WTC11 (cell line): ENCODE measurements around the gene SOCS7. TPM values are rescaled to one million over a fixed set of nuclear protein-coding genes. Genes with fewer than 3 reads are reported as not detected.
A peak's percentile ranks its signal among the peaks of the same experiment; 100 is the strongest.

Experiments
- ELF4 ChIP-seq: sonication (generic); formaldehyde crosslinking; IDR thresholded peaks from 2 replicates; pipeline ENCODE4 v1.8.1; 2022; ENCODE audit warnings: low read depth, mild to moderate bottlenecking, moderate library complexity, missing genetic modification reagents
- ETV6 ChIP-seq: sonication (generic); formaldehyde crosslinking; IDR thresholded peaks from 2 replicates; pipeline ENCODE4 v1.8.1; 2022; ENCODE audit warnings: mild to moderate bottlenecking, missing genetic modification reagents
- FOXK1 ChIP-seq: sonication (generic); formaldehyde crosslinking; IDR thresholded peaks from 2 replicates; pipeline ENCODE4 v1.8.0; 2022; ENCODE audit warnings: mild to moderate bottlenecking, moderate library complexity, missing genetic modification reagents
- FOXP1 ChIP-seq: sonication (generic); formaldehyde crosslinking; IDR thresholded peaks from 2 replicates; pipeline ENCODE4 v1.8.0; 2022; ENCODE audit warnings: missing genetic modification reagents, mild to moderate bottlenecking, moderate library complexity, borderline replicate concordance
- GABPB1 ChIP-seq: sonication (generic); formaldehyde crosslinking; IDR thresholded peaks from 2 replicates; pipeline ENCODE4 v1.8.1; 2023; ENCODE audit warnings: mild to moderate bottlenecking, missing genetic modification reagents
- GRHL2 ChIP-seq: fragments of 250-450 bp; sonication (Bioruptor Pico); IDR thresholded peaks from 2 replicates; pipeline ENCODE4 v1.8.0; 2022; ENCODE audit warnings: mild to moderate bottlenecking, moderate library complexity; ENCODE audit not compliant: insufficient replicate concordance, severe bottlenecking
- HMGA2 ChIP-seq: fragments of 250-450 bp; sonication (Bioruptor Pico); IDR thresholded peaks from 2 replicates; pipeline ENCODE4 v1.4.0; 2021; ENCODE audit warnings: mild to moderate bottlenecking, moderate library complexity
- JAZF1 ChIP-seq: fragments of 250-450 bp; sonication (Bioruptor Pico); IDR thresholded peaks from 2 replicates; pipeline ENCODE4 v1.9.0; 2021; ENCODE audit warnings: moderate library complexity, mild to moderate bottlenecking, inconsistent platforms
- MXD4 ChIP-seq: fragments of 250-450 bp; sonication (Bioruptor Pico); IDR thresholded peaks from 2 replicates; pipeline ENCODE4 v1.8.0; 2021; ENCODE audit warnings: mild to moderate bottlenecking, moderate library complexity, borderline replicate concordance
- NFATC4 ChIP-seq: fragments of 250-450 bp; sonication (Bioruptor Pico); IDR thresholded peaks from 2 replicates; pipeline ENCODE4 v1.9.0; 2021; ENCODE audit warnings: mild to moderate bottlenecking
- NFE2L1 ChIP-seq: sonication (generic); formaldehyde crosslinking; IDR thresholded peaks from 2 replicates; pipeline ENCODE4 v1.8.1; 2023; ENCODE audit warnings: missing genetic modification reagents
- RELA ChIP-seq: sonication (generic); formaldehyde crosslinking; IDR thresholded peaks from 2 replicates; pipeline ENCODE4 v1.8.1; 2022; ENCODE audit warnings: missing genetic modification reagents, mild to moderate bottlenecking, borderline replicate concordance
- SOX15 ChIP-seq: fragments of 250-450 bp; sonication (Bioruptor Pico); IDR thresholded peaks from 2 replicates; pipeline ENCODE4 v1.9.0; 2021; ENCODE audit warnings: mild to moderate bottlenecking
- SP1 ChIP-seq: sonication (generic); formaldehyde crosslinking; conservative IDR thresholded peaks from 2 replicates; pipeline ENCODE4 v1.8.1; 2022; ENCODE audit warnings: missing genetic modification reagents
- TCF7 ChIP-seq: sonication (generic); formaldehyde crosslinking; IDR thresholded peaks from 2 replicates; pipeline ENCODE4 v1.8.0; 2022; ENCODE audit warnings: mild to moderate bottlenecking, low read depth, missing genetic modification reagents, moderate library complexity
- TEAD1 ChIP-seq: sonication (generic); formaldehyde crosslinking; IDR thresholded peaks from 2 replicates; pipeline ENCODE4 v1.8.0; 2022; ENCODE audit warnings: mild to moderate bottlenecking, missing genetic modification reagents
- TP53 ChIP-seq: sonication (generic); formaldehyde crosslinking; IDR thresholded peaks from 2 replicates; pipeline ENCODE4 v1.8.1; 2023; ENCODE audit warnings: mild to moderate bottlenecking, missing genetic modification reagents
- ZNF121 ChIP-seq: sonication (generic); formaldehyde crosslinking; IDR thresholded peaks from 2 replicates; pipeline ENCODE4 v1.8.0; 2023; ENCODE audit warnings: missing genetic modification reagents
- ZNF263 ChIP-seq: sonication (generic); formaldehyde crosslinking; IDR thresholded peaks from 2 replicates; pipeline ENCODE4 v1.8.1; 2022; ENCODE audit warnings: low read depth, mild to moderate bottlenecking, moderate library complexity, missing genetic modification reagents
- ZNF317 ChIP-seq: sonication (generic); formaldehyde crosslinking; IDR thresholded peaks from 2 replicates; pipeline ENCODE4 v1.8.1; 2023; ENCODE audit warnings: low read depth, mild to moderate bottlenecking, moderate library complexity, missing genetic modification reagents, borderline replicate concordance
- ZNF423 ChIP-seq: fragments of 250-450 bp; sonication (Bioruptor Pico); IDR thresholded peaks from 2 replicates; pipeline ENCODE4 v2.1.2; 2022; ENCODE audit warnings: mild to moderate bottlenecking, moderate library complexity
- ZNF671 ChIP-seq: fragments of 250-450 bp; sonication (Bioruptor Pico); IDR thresholded peaks from 2 replicates; pipeline ENCODE4 v1.8.0; 2021; ENCODE audit warnings: mild to moderate bottlenecking
- total RNA-seq: library from RNA; stranded (reverse); gene quantifications from 3 replicates; pipeline ENCODE4 v1.2.3, GENCODE V29; 2021
- TF ChIP-seq, protein P1 (sequence below): sonication (generic); formaldehyde crosslinking; IDR thresholded peaks from 2 replicates; pipeline ENCODE4 v1.8.0; 2022; ENCODE audit warnings: mild to moderate bottlenecking, missing genetic modification reagents
- TF ChIP-seq, protein P2 (sequence below): sonication (generic); formaldehyde crosslinking; IDR thresholded peaks from 2 replicates; pipeline ENCODE4 v1.8.1; 2022; ENCODE audit warnings: mild to moderate bottlenecking, moderate library complexity, missing genetic modification reagents
- TF ChIP-seq, protein P3 (sequence below): sonication (generic); formaldehyde crosslinking; IDR thresholded peaks from 2 replicates; pipeline ENCODE4 v1.8.1; 2023; ENCODE audit warnings: mild to moderate bottlenecking, missing genetic modification reagents
- TF ChIP-seq, protein P4 (sequence below): fragments of 200-600 bp; IDR thresholded peaks from 2 replicates; pipeline ENCODE4 v1.8.0; 2022; ENCODE audit warnings: antibody characterized with exemption
- TF ChIP-seq, protein P5 (sequence below): sonication (generic); formaldehyde crosslinking; IDR thresholded peaks from 2 replicates; pipeline ENCODE4 v1.8.1; 2022; ENCODE audit warnings: low read depth, missing genetic modification reagents, borderline replicate concordance
- TF ChIP-seq, protein P6 (sequence below): sonication (generic); formaldehyde crosslinking; IDR thresholded peaks from 2 replicates; pipeline ENCODE4 v1.8.0; 2023; ENCODE audit warnings: missing genetic modification reagents
- TF ChIP-seq, protein P7 (sequence below): fragments of 250-450 bp; sonication (Bioruptor Pico); conservative IDR thresholded peaks from 2 replicates; pipeline ENCODE4 v1.9.0; 2021; ENCODE audit warnings: mild to moderate bottlenecking

SOCS7 gene
- total RNA-seq, 1 experiment from 2014 or later: 33.6 TPM

DNA sequence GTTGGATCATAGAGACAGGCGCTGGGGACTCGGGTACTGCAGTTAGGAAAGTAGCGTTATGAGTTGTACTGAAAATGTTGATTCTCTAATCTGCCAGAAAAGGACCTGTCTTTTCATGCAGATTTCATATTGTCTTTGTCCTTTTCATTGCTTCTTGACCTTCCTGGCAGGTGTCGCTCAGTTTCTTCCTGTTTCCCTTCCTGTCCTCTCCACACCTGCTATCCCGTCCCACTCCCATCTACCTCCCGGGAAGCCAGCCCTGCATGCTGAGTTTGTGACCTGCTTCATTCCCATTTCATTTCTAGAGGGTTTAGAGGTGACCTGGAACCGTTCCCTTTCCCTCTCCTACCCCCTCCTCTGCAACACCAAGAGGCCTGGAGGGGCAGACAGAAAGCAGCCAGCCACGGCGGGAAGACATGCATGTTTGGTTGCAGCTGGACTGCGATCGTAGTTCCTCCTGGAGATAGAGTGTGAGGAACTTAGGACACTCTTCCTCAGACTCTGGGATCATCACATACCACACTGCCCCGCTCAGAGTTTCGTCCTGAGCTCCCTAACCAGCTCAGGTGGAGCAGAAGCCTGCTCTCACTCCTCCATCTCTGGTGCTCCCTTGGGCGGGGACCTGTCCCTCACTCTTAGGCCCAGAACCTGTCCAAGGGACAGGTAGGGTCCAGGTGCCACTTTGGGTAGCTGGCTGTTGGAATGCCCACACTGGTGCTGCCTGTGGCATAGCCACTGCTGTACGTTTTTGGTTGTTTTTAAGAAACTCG is 52.7 kb downstream of the SOCS7 start (continued):
- TF ChIP-seq, protein P1, sequence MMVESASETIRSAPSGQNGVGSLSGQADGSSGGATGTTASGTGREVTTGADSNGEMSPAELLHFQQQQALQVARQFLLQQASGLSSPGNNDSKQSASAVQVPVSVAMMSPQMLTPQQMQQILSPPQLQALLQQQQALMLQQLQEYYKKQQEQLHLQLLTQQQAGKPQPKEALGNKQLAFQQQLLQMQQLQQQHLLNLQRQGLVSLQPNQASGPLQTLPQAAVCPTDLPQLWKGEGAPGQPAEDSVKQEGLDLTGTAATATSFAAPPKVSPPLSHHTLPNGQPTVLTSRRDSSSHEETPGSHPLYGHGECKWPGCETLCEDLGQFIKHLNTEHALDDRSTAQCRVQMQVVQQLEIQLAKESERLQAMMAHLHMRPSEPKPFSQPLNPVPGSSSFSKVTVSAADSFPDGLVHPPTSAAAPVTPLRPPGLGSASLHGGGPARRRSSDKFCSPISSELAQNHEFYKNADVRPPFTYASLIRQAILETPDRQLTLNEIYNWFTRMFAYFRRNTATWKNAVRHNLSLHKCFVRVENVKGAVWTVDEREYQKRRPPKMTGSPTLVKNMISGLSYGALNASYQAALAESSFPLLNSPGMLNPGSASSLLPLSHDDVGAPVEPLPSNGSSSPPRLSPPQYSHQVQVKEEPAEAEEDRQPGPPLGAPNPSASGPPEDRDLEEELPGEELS: peak; percentile 66; the same call in 1 of the 2 replicates
- TF ChIP-seq NFATC4 (CRISPR knock-in tag) (no peak), SP1 (CRISPR knock-in tag) (0 out of 2 replicates have a peak, but pooled peaks have one; percentile 3), FOXK1 (0 out of 2 replicates have a peak, but pooled peaks have one; percentile 34), ZNF121 (CRISPR knock-in tag) (peak; percentile 91), SOX15 (CRISPR knock-in tag) (no peak), ELF4 (CRISPR knock-in tag) (no peak), TP53 (CRISPR knock-in tag) (peak; percentile 59; the same call in 1 of the 2 replicates), RELA (CRISPR knock-in tag) (no peak), HMGA2 (CRISPR knock-in tag) (no peak), TEAD1 (CRISPR knock-in tag) (peak; percentile 69; the same call in 1 of the 2 replicates), GABPB1 (CRISPR knock-in tag) (no peak), JAZF1 (no peak), GRHL2 (CRISPR knock-in tag) (no peak), TCF7 (CRISPR knock-in tag) (no peak), ETV6 (CRISPR knock-in tag) (0 out of 2 replicates have a peak, but pooled peaks have one; percentile 42), ZNF671 (CRISPR knock-in tag) (no peak), ZNF317 (CRISPR knock-in tag) (0 out of 2 replicates have a peak, but pooled peaks have one; percentile 25), NFE2L1 (CRISPR knock-in tag) (peak; percentile 60; the same call in 1 of the 2 replicates), MXD4 (no peak), ZNF263 (peak; percentile 85; the same call in 1 of the 2 replicates), ZNF423 (peak; percentile 66; the same call in 1 of the 2 replicates), FOXP1 (CRISPR knock-in tag) (0 out of 2 replicates have a peak, but pooled peaks have one; percentile 40)
- TF ChIP-seq, protein P2, sequence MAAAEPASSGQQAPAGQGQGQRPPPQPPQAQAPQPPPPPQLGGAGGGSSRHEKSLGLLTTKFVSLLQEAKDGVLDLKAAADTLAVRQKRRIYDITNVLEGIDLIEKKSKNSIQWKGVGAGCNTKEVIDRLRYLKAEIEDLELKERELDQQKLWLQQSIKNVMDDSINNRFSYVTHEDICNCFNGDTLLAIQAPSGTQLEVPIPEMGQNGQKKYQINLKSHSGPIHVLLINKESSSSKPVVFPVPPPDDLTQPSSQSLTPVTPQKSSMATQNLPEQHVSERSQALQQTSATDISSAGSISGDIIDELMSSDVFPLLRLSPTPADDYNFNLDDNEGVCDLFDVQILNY (CRISPR knock-in tag): 0 out of 2 replicates have a peak, but pooled peaks have one; percentile 39
- TF ChIP-seq, protein P3, sequence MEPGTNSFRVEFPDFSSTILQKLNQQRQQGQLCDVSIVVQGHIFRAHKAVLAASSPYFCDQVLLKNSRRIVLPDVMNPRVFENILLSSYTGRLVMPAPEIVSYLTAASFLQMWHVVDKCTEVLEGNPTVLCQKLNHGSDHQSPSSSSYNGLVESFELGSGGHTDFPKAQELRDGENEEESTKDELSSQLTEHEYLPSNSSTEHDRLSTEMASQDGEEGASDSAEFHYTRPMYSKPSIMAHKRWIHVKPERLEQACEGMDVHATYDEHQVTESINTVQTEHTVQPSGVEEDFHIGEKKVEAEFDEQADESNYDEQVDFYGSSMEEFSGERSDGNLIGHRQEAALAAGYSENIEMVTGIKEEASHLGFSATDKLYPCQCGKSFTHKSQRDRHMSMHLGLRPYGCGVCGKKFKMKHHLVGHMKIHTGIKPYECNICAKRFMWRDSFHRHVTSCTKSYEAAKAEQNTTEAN: no peak; the same call in 1 of the 2 replicates
- TF ChIP-seq, protein P4, sequence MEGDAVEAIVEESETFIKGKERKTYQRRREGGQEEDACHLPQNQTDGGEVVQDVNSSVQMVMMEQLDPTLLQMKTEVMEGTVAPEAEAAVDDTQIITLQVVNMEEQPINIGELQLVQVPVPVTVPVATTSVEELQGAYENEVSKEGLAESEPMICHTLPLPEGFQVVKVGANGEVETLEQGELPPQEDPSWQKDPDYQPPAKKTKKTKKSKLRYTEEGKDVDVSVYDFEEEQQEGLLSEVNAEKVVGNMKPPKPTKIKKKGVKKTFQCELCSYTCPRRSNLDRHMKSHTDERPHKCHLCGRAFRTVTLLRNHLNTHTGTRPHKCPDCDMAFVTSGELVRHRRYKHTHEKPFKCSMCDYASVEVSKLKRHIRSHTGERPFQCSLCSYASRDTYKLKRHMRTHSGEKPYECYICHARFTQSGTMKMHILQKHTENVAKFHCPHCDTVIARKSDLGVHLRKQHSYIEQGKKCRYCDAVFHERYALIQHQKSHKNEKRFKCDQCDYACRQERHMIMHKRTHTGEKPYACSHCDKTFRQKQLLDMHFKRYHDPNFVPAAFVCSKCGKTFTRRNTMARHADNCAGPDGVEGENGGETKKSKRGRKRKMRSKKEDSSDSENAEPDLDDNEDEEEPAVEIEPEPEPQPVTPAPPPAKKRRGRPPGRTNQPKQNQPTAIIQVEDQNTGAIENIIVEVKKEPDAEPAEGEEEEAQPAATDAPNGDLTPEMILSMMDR: no peak
- TF ChIP-seq, protein P5, sequence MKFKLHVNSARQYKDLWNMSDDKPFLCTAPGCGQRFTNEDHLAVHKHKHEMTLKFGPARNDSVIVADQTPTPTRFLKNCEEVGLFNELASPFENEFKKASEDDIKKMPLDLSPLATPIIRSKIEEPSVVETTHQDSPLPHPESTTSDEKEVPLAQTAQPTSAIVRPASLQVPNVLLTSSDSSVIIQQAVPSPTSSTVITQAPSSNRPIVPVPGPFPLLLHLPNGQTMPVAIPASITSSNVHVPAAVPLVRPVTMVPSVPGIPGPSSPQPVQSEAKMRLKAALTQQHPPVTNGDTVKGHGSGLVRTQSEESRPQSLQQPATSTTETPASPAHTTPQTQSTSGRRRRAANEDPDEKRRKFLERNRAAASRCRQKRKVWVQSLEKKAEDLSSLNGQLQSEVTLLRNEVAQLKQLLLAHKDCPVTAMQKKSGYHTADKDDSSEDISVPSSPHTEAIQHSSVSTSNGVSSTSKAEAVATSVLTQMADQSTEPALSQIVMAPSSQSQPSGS (CRISPR knock-in tag): no peak
- TF ChIP-seq, protein P6, sequence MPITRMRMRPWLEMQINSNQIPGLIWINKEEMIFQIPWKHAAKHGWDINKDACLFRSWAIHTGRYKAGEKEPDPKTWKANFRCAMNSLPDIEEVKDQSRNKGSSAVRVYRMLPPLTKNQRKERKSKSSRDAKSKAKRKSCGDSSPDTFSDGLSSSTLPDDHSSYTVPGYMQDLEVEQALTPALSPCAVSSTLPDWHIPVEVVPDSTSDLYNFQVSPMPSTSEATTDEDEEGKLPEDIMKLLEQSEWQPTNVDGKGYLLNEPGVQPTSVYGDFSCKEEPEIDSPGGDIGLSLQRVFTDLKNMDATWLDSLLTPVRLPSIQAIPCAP (CRISPR knock-in tag): no peak
- TF ChIP-seq, protein P7, sequence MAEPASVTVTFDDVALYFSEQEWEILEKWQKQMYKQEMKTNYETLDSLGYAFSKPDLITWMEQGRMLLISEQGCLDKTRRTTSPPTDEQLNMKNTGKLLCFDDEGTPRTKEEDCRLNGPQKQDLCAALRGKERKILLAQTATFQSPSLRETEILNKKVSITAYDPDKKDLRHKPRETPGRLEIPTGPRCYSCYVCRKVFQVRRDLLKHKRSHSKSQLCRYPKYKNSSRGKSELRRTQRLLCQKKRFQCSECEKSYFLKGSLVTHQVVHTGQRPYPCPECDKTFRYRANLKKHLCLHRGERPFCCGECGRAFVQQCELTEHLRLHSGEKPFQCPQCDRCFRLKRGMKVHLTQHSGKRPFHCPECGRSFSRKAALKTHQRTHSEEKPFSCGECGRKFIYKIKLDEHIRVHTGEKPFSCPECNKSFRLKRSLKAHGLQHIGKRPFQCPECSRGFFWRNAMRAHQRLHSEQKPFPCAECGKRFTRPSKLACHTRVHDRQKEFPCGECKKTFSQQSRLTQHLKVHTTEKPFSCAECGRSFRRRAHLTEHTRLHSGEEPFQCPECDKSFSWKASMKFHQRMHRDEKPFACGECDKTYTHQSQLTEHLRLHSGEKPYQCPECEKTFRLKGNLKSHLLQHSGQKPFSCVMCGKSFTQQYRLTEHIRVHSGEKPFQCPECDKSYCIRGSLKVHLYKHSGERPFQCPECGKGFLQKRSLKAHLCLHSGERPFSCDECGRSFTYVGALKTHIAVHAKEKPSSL (CRISPR knock-in tag): no peak
